RWPE1 (cell line): ENCODE data around the gene HBB.

Source experiments
- CTCF ChIA-PET: fragments of 350-600 bp; sonication (Branson Sonifier 250); formaldehyde crosslinking; extraction: SDS; loops from one replicate; lab custom pipeline; 2021; lab: Yijun Ruan, JAX
- POLR2A ChIA-PET: fragments of 400-600 bp; formaldehyde crosslinking; extraction: SDS; loops from one replicate; lab custom pipeline; 2020; ENCODE audit warnings: antibody characterized with exemption; ENCODE audit not compliant: low non-redundant PET; lab: Yijun Ruan, JAX
- DNase-seq: peaks from one replicate; pipeline ENCODE4 v3.0.0; 2012; ENCODE audit warnings: low spot score
- H3K27ac ChIP-seq: fragments of 450-650 bp; 2 replicates; pipeline ENCODE4 v1.5.1; 2017
- CTCF ChIP-seq: fragments of 450-650 bp; conservative IDR thresholded peaks from 2 replicates; pipeline ENCODE4 v1.5.1; 2017; ENCODE audit warnings: low read depth, mild to moderate bottlenecking

HBB gene

GRCh38 chr11:5240458-5240857 is 13.6 kb upstream of the HBB start:
- POLR2A ChIA-PET: no interaction called here

GRCh38 chr11:5240056-5240455 is 13.2 kb upstream of the HBB start:
- H3K27ac ChIP-seq: no peak overlapping the region
- ChIA-PET CTCF (no interaction called here), POLR2A (no interaction called here)
- DNase-seq: no peak
- TF ChIP-seq CTCF: no peak

More at GRCh38 chr11:5240458-5240857, 13.6 kb upstream of the HBB start:
- CTCF ChIA-PET: no interaction called here
- H3K27ac ChIP-seq: no peak overlapping the region
- TF ChIP-seq CTCF: no peak
- no peak for DNase-seq

GRCh38 chr11:5239046-5239445 is 12.2 kb upstream of the HBB start:
- POLR2A ChIA-PET: no interaction called here
- TF ChIP-seq CTCF: no peak
- no peak overlapping the region for H3K27ac ChIP-seq
- DNase-seq: no peak
- CTCF ChIA-PET: no interaction called here

- no peak for DNase-seq
- CTCF ChIA-PET: no interaction called here
- POLR2A ChIA-PET: no interaction called here
- no peak overlapping the region for H3K27ac ChIP-seq
- no peak for TF ChIP-seq CTCF
These were observed 11.6 kb upstream of the HBB start for GRCh38 chr11:5238486-5238885.

GRCh38 chr11:5237420-5237819 is 10.5 kb upstream of the HBB start:
- TF ChIP-seq CTCF: no peak
- POLR2A ChIA-PET: no interaction called here
- DNase-seq: no peak
- CTCF ChIA-PET: interaction anchor here (0.6 kb wide), 1 partner anchor 756 kb away, joined by 3 read pairs; no protein-coding TSS in a partner anchor
- no peak overlapping the region for H3K27ac ChIP-seq

GRCh38 chr11:5235364-5236095 is 8.7 kb upstream of the HBB start:
- POLR2A ChIA-PET: no interaction called here
- H3K27ac ChIP-seq: no peak overlapping the region

More at GRCh38 chr11:5235364-5236095, 8.7 kb upstream of the HBB start:
- CTCF ChIA-PET: no interaction called here
- no peak for TF ChIP-seq CTCF
- no peak for DNase-seq
